Suprapubic skin (tissue), 4 donors: Measurements from ENCODE around the gene GPA33. TPM values are rescaled to one million over a fixed set of nuclear protein-coding genes. Genes with fewer than 3 reads are reported as not detected.

ENCODE experiments used
- DNase-seq, 2 donors: peaks; one replicate each; pipeline ENCODE4 v3.0.0-alpha.2; 2019; ENCODE audit warnings: low spot score in 2 of 2
- H3K27ac ChIP-seq: fragments of 200-600 bp; sonication (generic); one replicate; pipeline ENCODE4 v1.5.1; 2019
- H3K27me3 ChIP-seq: fragments of 200-600 bp; sonication (generic); one replicate; pipeline ENCODE4 v1.5.1; 2019
- H3K36me3 ChIP-seq: fragments of 200-600 bp; sonication (generic); one replicate; pipeline ENCODE4 v1.5.1; 2019
- H3K4me1 ChIP-seq: fragments of 200-600 bp; sonication (generic); one replicate; pipeline ENCODE4 v1.5.1; 2019
- H3K4me3 ChIP-seq: fragments of 200-600 bp; sonication (generic); one replicate; pipeline ENCODE4 v1.5.1; 2019; ENCODE audit warnings: mild to moderate bottlenecking
- H3K9me3 ChIP-seq: fragments of 200-600 bp; sonication (generic); one replicate; pipeline ENCODE4 v1.5.1; 2019
- CTCF ChIP-seq, 2 donors: fragments of 200-600 bp in 1 of 2; fragments of 450-650 bp in 1 of 2; sonication (generic) in 1 of 2; IDR thresholded peaks; one replicate each; pipeline ENCODE4 v1.5.1; 2016 to 2019; ENCODE audit warnings: antibody characterized with exemption in 2 of 2, mild to moderate bottlenecking in 1 of 2, moderate library complexity in 1 of 2
- EP300 ChIP-seq: sonication (generic); formaldehyde crosslinking; IDR thresholded peaks from one replicate; pipeline ENCODE4 v1.6.1; 2017; ENCODE audit warnings: antibody characterized with exemption
- POLR2A ChIP-seq, 2 donors: fragments of 450-650 bp; IDR thresholded peaks; one replicate each; pipeline ENCODE4 v1.6.1; 2017; ENCODE audit warnings: antibody characterized with exemption in 2 of 2, mild to moderate bottlenecking in 2 of 2, moderate library complexity in 2 of 2
- POLR2AphosphoS5 ChIP-seq, 3 donors: sonication (generic); formaldehyde crosslinking; IDR thresholded peaks; one replicate each; pipeline ENCODE4 v1.6.1; 2017; ENCODE audit warnings: antibody characterized with exemption in 3 of 3
- WGBS: methylation state at CpG from one replicate; pipeline ENCODE4 v1.1.5; 2018; 5-methylcytosine and 5-hydroxymethylcytosine counted together
- total RNA-seq, 4 donors: library from RNA; depleted of rRNA; stranded (reverse); fragments of >200 nt; gene quantifications; one replicate each; pipeline ENCODE4 v1.1.0, GENCODE V29; 2016

GPA33 gene
- total RNA-seq, 4 donors from 2014 or later, result 0.15 TPM; not detected in 3

- no peak for TF ChIP-seq POLR2AphosphoS5 (IDR thresholded peaks at IDR 0.05)
- no peak for TF ChIP-seq CTCF (IDR thresholded peaks at IDR 0.05)
- TF ChIP-seq EP300, result no peak
- no peak for TF ChIP-seq POLR2A (IDR thresholded peaks at IDR 0.05)
- Histone ChIP-seq H3K27ac (no peak overlapping the region), H3K27me3 (no peaks in the 10 kb centered on the region), H3K4me1 (no peaks in the 10 kb centered on the region), H3K36me3 (no peaks in the 10 kb centered on the region), H3K9me3 (no peaks in the 10 kb centered on the region), H3K4me3 (no peak overlapping the region)
- 29% methylated on average over 2 of the region's 2 CpGs for WGBS
- DNase-seq, result no peak
Observed at GRCh38 chr1:167089939-167090313, 251 bp downstream of the GPA33 start.

GRCh38 chr1:167088746-167089417 is 1.3 kb downstream of the GPA33 start:
- Histone ChIP-seq H3K4me3 (no peak overlapping the region), H3K27me3 (no peaks in the 10 kb centered on the region), H3K27ac (no peak overlapping the region), H3K36me3 (no peaks in the 10 kb centered on the region), H3K4me1 (no peaks in the 10 kb centered on the region), H3K9me3 (no peaks in the 10 kb centered on the region)
- 64% methylated on average over 6 of the region's 6 CpGs for WGBS
- no peak for TF ChIP-seq POLR2A (IDR thresholded peaks at IDR 0.05)
- no peak for TF ChIP-seq CTCF (IDR thresholded peaks at IDR 0.05)
- no peak for TF ChIP-seq POLR2AphosphoS5 (IDR thresholded peaks at IDR 0.05)
- TF ChIP-seq EP300, result no peak
- no peak for DNase-seq

- Histone ChIP-seq H3K9me3 (no peaks in the 10 kb centered on the region), H3K36me3 (no peaks in the 10 kb centered on the region), H3K27me3 (peaks cover 5% of the 10 kb centered on the region), H3K4me3 (no peak overlapping the region), H3K4me1 (no peaks in the 10 kb centered on the region), H3K27ac (no peak overlapping the region)
- DNase-seq, result no peak
- no peak for TF ChIP-seq POLR2AphosphoS5 (IDR thresholded peaks at IDR 0.05)
- WGBS, result 83% methylated on average over 3 of the region's 3 CpGs
Observed at GRCh38 chr1:167086768-167087167, 3.4 kb downstream of the GPA33 start.

GRCh38 chr1:167086033-167086432 is 4.1 kb downstream of the GPA33 start:
- TF ChIP-seq EP300 (no peak), POLR2A (IDR thresholded peaks at IDR 0.05) (no peak), CTCF (IDR thresholded peaks at IDR 0.05) (no peak), POLR2AphosphoS5 (IDR thresholded peaks at IDR 0.05) (no peak)
- H3K4me1 ChIP-seq, result no peaks in the 10 kb centered on the region
- DNase-seq, result no peak
- H3K27me3 ChIP-seq, result peaks cover 5% of the 10 kb centered on the region
- H3K27ac ChIP-seq, result no peak overlapping the region
- no peaks in the 10 kb centered on the region for H3K36me3 ChIP-seq
- H3K9me3 ChIP-seq, result no peaks in the 10 kb centered on the region
- no peak overlapping the region for H3K4me3 ChIP-seq
- 68% methylated on average over 7 of the region's 7 CpGs for WGBS

DNA sequence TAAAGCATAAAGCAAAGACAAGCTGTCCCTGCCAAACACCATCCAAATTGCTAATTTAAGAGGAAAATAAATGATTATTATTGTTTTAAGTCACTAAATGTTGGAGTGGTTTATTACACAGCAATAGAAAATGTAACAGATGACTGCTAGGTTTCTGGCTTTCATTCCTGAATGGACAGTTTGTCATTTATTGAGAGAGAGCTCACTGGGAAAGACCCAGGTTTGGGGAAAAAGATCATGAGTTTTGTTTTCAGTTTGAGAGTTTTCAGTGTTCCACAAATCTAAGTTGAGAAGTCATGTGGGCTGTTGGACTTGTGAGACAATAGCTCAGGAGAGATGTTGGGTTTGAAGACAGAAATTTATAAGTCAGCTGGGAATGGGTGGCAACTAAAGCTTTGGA is 5.4 kb downstream of the GPA33 start:
- Histone ChIP-seq H3K4me1 (no peaks in the 10 kb centered on the region), H3K36me3 (no peaks in the 10 kb centered on the region), H3K4me3 (no peak overlapping the region), H3K9me3 (no peaks in the 10 kb centered on the region), H3K27ac (no peak overlapping the region), H3K27me3 (peaks cover 10% of the 10 kb centered on the region)
- no peak for DNase-seq
- no peak for TF ChIP-seq EP300
- TF ChIP-seq POLR2A (IDR thresholded peaks at IDR 0.05), result no peak
- TF ChIP-seq CTCF (IDR thresholded peaks at IDR 0.05), result no peak
- no peak for TF ChIP-seq POLR2AphosphoS5 (IDR thresholded peaks at IDR 0.05)

DNA sequence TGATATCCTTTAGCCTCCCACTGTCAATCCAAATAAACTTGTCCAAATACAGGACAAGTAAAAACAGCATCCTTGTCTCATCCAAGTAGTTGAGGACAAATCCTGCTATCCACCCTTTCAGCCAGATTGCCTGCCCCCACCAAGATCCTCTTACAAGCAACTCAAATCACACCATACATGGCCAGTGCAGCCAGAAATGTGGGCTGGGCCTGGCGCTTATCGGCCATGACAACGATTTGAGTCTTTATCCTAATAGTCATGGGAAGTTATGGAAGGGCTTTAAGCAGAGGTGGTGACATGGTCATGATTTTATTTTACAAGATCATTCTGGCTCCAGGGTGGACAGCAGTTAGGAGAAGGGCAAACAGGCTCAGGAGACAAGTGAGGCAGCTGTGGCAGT is 6.3 kb downstream of the GPA33 start:
- H3K27me3 ChIP-seq, result peaks cover 18% of the 10 kb centered on the region
- H3K4me1 ChIP-seq, result no peaks in the 10 kb centered on the region
- no peaks in the 10 kb centered on the region for H3K36me3 ChIP-seq
- WGBS, result 94% methylated on average over 2 of the region's 3 CpGs
- no peak overlapping the region for H3K27ac ChIP-seq
- TF ChIP-seq POLR2A (IDR thresholded peaks at IDR 0.05) (no peak), EP300 (no peak)
- no peak for DNase-seq
- no peaks in the 10 kb centered on the region for H3K9me3 ChIP-seq
- H3K4me3 ChIP-seq, result no peak overlapping the region
